Prostate gland (tissue), 2 donors: ENCODE data around the gene R3HDM2.

Source experiments
- POLR2A ChIP-seq: fragments of 450-650 bp; IDR thresholded peaks from one replicate; pipeline ENCODE4 v1.6.1; 2016; ENCODE audit warnings: antibody characterized with exemption, mild to moderate bottlenecking
- TF ChIP-seq, protein P1 (sequence below), 4 experiments: fragments of 200-600 bp in 2 of 4; fragments of 450-650 bp in 2 of 4; sonication (generic) in 2 of 4; IDR thresholded peaks; 1 replicate in 3 of 4; 2 replicates in 1 of 4; pipeline ENCODE4 v1.5.1; 2016 to 2019; ENCODE audit warnings: antibody characterized with exemption in 4 of 4, mild to moderate bottlenecking in 2 of 4, moderate library complexity in 2 of 4

GRCh38 chr12:57358646-57359045, 72.2 kb downstream of the R3HDM2 start:
- TF ChIP-seq, protein P1, sequence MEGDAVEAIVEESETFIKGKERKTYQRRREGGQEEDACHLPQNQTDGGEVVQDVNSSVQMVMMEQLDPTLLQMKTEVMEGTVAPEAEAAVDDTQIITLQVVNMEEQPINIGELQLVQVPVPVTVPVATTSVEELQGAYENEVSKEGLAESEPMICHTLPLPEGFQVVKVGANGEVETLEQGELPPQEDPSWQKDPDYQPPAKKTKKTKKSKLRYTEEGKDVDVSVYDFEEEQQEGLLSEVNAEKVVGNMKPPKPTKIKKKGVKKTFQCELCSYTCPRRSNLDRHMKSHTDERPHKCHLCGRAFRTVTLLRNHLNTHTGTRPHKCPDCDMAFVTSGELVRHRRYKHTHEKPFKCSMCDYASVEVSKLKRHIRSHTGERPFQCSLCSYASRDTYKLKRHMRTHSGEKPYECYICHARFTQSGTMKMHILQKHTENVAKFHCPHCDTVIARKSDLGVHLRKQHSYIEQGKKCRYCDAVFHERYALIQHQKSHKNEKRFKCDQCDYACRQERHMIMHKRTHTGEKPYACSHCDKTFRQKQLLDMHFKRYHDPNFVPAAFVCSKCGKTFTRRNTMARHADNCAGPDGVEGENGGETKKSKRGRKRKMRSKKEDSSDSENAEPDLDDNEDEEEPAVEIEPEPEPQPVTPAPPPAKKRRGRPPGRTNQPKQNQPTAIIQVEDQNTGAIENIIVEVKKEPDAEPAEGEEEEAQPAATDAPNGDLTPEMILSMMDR (IDR thresholded peaks at IDR 0.05) = no peak
- TF ChIP-seq POLR2A = no peak
